ENCODE results near the gene LRPAP1.

The LRPAP1 gene

DNA sequence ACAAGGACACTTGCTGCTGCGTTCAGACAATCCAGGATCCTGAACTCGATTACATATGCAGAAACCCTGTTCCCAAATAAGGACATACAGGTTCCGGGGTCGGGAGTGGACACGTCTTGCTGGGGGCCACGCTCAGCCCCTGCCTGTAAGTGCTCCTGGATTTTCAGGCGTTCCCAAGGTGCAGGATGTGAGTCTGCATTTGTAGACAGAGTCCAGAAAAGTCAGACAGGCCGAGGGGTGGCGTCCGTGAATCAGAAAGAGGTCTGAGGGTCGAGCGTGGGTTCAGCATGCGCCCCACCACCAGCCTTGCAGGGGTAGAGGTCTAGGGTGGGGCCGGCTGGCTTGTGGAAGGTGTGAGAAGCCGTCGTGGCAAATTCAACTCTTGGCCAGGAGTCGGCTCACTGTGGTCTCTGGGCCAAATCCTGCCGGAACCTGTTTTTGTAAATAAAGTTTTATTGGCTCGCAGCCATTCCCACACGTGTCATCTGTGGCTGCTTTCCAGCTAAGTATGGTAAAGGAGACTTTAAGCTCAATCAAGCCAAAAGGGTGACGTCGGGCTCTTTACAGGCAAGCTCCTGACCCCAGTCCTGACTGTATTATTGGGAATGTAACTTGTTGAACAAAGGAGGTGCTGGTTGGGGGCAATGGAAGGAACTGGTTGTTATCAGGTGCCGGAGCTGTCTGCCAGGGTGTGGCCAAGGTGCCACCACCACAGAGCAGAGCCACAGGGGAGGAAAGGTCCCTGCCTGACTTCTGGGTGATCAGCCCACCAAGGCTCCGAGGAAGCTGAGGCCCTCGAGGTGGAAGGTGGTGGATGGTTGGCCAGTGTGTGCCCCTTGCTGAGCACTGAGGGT lies 61.8 kb downstream of the LRPAP1 start:
- no peak overlapping the region for H3K4me3 Mint-ChIP-seq
- H3K27me3 Mint-ChIP-seq, result peaks cover 3% of the 10 kb centered on the region
- H3K36me3 Mint-ChIP-seq, result no peaks in the 10 kb centered on the region
- no peak for ATAC-seq (ENCODE audit: low read depth)
- no peaks in the 10 kb centered on the region for H3K9me3 Mint-ChIP-seq
- H3K27ac Mint-ChIP-seq, result no peak overlapping the region
- DNase-seq (ENCODE audit: low spot score in 2 of 2), result no peak
- H3K4me1 Mint-ChIP-seq, result no peaks in the 10 kb centered on the region

DNA sequence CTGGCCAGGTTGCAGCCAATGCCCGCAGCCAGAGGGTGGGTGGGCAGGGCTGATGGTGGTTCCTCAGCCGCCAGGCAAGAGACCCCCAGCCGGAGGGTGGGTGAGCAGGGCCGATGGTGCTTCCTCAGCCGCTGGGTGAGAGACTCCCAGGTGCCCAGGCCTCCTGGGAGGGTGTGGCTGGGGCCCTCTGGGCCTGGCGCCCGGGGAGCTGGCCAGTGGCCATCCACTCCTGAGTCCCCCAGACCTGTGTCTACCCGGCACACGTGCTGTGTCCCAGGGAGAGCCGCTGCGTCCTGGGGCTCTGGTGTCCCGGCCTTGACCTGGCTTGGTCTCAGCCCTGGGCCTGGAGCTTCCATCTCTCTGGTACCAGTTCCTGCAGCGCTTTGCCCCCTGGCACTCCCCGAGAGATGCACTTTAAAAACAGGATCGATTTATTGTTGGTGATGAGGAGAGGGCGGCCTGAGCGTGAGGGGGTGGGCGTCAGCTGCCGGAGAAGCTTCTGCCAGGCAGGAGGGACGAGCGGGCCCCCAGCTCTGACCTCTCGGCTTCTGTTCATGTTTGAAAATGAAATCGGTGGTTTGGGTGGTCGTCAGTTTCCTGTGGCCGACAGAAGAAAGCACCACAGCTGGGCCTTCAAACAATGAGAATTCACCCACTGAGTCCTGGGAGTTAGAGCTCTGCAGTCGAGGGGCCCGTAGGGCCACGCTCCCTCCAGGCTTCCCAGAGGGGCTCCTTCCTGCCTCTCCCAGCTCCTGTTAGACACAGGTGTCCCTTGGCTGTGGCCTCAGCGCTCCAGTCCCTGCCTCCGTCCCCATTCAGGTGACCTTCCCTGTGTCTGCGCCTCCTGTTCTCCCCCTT lies 62.6 kb downstream of the LRPAP1 start:
- H3K27ac Mint-ChIP-seq, result no peak overlapping the region
- no peaks in the 10 kb centered on the region for H3K4me1 Mint-ChIP-seq
- DNase-seq (ENCODE audit: low spot score in 2 of 2), result no peak
- H3K27me3 Mint-ChIP-seq, result peaks cover 7% of the 10 kb centered on the region
- H3K4me3 Mint-ChIP-seq, result no peak overlapping the region
- no peaks in the 10 kb centered on the region for H3K9me3 Mint-ChIP-seq
- ATAC-seq (ENCODE audit: low read depth), result no peak
- H3K36me3 Mint-ChIP-seq, result no peaks in the 10 kb centered on the region

DNA sequence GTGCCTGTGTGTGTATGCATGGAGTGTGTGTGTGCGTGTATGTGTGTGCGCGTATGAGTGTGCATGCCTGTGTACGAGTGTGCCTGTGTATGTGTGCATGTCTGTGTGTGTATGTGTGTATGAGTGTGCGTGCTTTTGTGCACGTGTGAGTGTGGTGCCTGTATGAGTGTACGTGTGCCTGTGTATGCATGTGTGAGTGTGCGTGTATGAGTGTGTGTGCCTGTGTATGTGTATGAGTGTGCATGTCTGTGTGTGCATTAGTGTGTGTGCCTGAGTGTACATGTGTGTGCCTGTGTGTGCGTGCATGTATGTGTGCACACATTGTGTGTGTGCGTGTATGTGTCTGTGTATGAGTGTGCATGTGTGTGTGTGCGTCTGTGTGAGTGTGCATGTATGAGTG lies 63.4 kb downstream of the LRPAP1 start:
- H3K27ac Mint-ChIP-seq, result no peak overlapping the region
- DNase-seq (ENCODE audit: low spot score in 2 of 2), result no peak
- H3K27me3 Mint-ChIP-seq, result peaks cover 7% of the 10 kb centered on the region
- H3K36me3 Mint-ChIP-seq, result no peaks in the 10 kb centered on the region
- ATAC-seq (ENCODE audit: low read depth), result no peak
- no peak overlapping the region for H3K4me3 Mint-ChIP-seq
- no peaks in the 10 kb centered on the region for H3K9me3 Mint-ChIP-seq
- H3K4me1 Mint-ChIP-seq, result no peaks in the 10 kb centered on the region

- Mint-ChIP-seq H3K4me1 (no peaks in the 10 kb centered on the region), H3K27ac (no peak overlapping the region), H3K36me3 (no peaks in the 10 kb centered on the region), H3K4me3 (no peak overlapping the region), H3K9me3 (no peaks in the 10 kb centered on the region), H3K27me3 (peaks cover 7% of the 10 kb centered on the region)
- DNase-seq (ENCODE audit: low spot score in 2 of 2) (no peak), ATAC-seq (ENCODE audit: low read depth) (no peak)
Measured at GRCh38 chr4:3468154-3468553, 64.1 kb downstream of the LRPAP1 start.

GRCh38 chr4:3467601-3468031 lies 64.6 kb downstream of the LRPAP1 start:
- no peak overlapping the region for H3K4me3 Mint-ChIP-seq
- no peaks in the 10 kb centered on the region for H3K36me3 Mint-ChIP-seq

GRCh38 chr4:3466691-3467600 lies 65.3 kb downstream of the LRPAP1 start:
- peaks cover 8% of the 10 kb centered on the region for H3K4me1 Mint-ChIP-seq
- no peaks in the 10 kb centered on the region for H3K36me3 Mint-ChIP-seq
- H3K9me3 Mint-ChIP-seq, result no peaks in the 10 kb centered on the region
- H3K27ac Mint-ChIP-seq, result no peak overlapping the region
- ATAC-seq (ENCODE audit: low read depth) (no peak), DNase-seq (ENCODE audit: low spot score in 2 of 2) (no peak)
- no peak overlapping the region for H3K4me3 Mint-ChIP-seq
- H3K27me3 Mint-ChIP-seq, result peaks cover 8% of the 10 kb centered on the region

More at GRCh38 chr4:3467601-3468031, 64.6 kb downstream of the LRPAP1 start:
- Mint-ChIP-seq H3K27me3 (peaks cover 7% of the 10 kb centered on the region), H3K27ac (no peak overlapping the region), H3K9me3 (no peaks in the 10 kb centered on the region), H3K4me1 (peaks cover 1% of the 10 kb centered on the region)
- DNase-seq (ENCODE audit: low spot score in 2 of 2) (no peak), ATAC-seq (ENCODE audit: low read depth) (no peak)

- H3K27ac Mint-ChIP-seq, result no peak overlapping the region
- no peak overlapping the region for H3K4me3 Mint-ChIP-seq
- DNase-seq (ENCODE audit: low spot score in 2 of 2) (no peak), ATAC-seq (ENCODE audit: low read depth) (no peak)
- H3K9me3 Mint-ChIP-seq, result no peaks in the 10 kb centered on the region
- no peaks in the 10 kb centered on the region for H3K36me3 Mint-ChIP-seq
- H3K4me1 Mint-ChIP-seq, result peaks cover 9% of the 10 kb centered on the region
- peaks cover 9% of the 10 kb centered on the region for H3K27me3 Mint-ChIP-seq
Measured at GRCh38 chr4:3465698-3466671, 66.2 kb downstream of the LRPAP1 start.

DNA sequence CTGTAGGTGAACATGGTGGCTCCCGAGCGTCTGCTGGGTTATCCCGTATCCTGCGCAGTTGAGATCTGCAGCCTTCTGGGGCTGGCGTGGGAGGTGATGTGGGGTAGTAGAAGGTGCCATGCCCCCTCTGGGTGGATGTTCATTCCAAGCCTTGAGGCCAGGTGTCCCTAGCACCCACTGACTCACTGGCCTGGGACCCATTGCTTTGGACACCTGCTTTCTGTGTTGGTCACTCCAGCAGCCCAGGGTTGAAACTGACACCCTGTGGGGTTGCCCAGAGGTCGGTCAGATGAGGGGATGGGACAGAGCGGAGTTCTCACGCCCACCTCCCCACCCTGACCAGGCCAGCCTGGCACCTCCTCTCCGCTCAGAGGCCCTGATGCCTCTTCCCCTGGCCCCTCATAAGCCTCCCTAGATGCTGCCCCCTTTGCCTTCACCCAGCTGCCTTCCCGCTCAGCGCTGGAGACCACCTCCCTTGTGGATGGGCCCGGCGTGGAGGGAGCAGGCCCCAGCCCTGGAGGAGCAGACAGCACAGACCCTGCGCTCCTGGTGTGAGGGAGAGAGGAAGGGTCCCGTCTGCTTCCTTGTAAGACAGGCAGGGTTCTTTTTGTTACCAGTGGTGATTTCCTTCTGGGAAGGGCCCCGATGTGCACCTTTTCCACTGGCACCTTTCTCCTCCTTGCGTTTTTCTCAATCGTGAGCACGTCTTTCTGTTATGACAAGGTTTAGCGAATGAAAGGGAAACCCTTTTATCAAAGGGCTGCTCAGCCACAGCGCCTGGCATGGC lies 67.1 kb downstream of the LRPAP1 start:
- no peak for DNase-seq (ENCODE audit: low spot score in 2 of 2)
- peaks cover 9% of the 10 kb centered on the region for H3K4me1 Mint-ChIP-seq

GRCh38 chr4:3464349-3464905 lies 67.8 kb downstream of the LRPAP1 start:
- H3K9me3 Mint-ChIP-seq, result peaks cover 2% of the 10 kb centered on the region
- peaks cover 9% of the 10 kb centered on the region for H3K4me1 Mint-ChIP-seq
- ATAC-seq (ENCODE audit: low read depth), result no peak
- no peak for DNase-seq (ENCODE audit: low spot score in 2 of 2)
- H3K36me3 Mint-ChIP-seq, result no peaks in the 10 kb centered on the region
- H3K4me3 Mint-ChIP-seq, result peak overlapping the region; percentile 14
- no peak overlapping the region for H3K27ac Mint-ChIP-seq
- peaks cover 12% of the 10 kb centered on the region for H3K27me3 Mint-ChIP-seq

More for the DNA sequence above, 67.1 kb downstream of the LRPAP1 start:
- H3K9me3 Mint-ChIP-seq, result peaks cover 1% of the 10 kb centered on the region
- ATAC-seq (ENCODE audit: low read depth), result no peak
- H3K36me3 Mint-ChIP-seq, result no peaks in the 10 kb centered on the region
- H3K27me3 Mint-ChIP-seq, result peaks cover 9% of the 10 kb centered on the region
- no peak overlapping the region for H3K27ac Mint-ChIP-seq
- H3K4me3 Mint-ChIP-seq, result no peak overlapping the region

- no peak overlapping the region for H3K27ac Mint-ChIP-seq
- DNase-seq (ENCODE audit: low spot score in 2 of 2) (no peak), ATAC-seq (ENCODE audit: low read depth) (no peak)
- peaks cover 2% of the 10 kb centered on the region for H3K9me3 Mint-ChIP-seq
- no peaks in the 10 kb centered on the region for H3K36me3 Mint-ChIP-seq
- peaks cover 9% of the 10 kb centered on the region for H3K4me1 Mint-ChIP-seq
- peaks cover 12% of the 10 kb centered on the region for H3K27me3 Mint-ChIP-seq
- H3K4me3 Mint-ChIP-seq, result no peak overlapping the region
Measured at GRCh38 chr4:3463556-3464348, 68.5 kb downstream of the LRPAP1 start.

GRCh38 chr4:3462790-3463415 lies 69.3 kb downstream of the LRPAP1 start, which contains the start of gene DOK7:
Gene DOK7 (plus strand): TSS chr4:3463306. CDS start chr4:3463376, 70 bp downstream.
- H3K27ac Mint-ChIP-seq, result no peak within 1 kb of the TSS
- H3K4me3 Mint-ChIP-seq, result peak within 1 kb of the TSS; percentile 70
- H3K36me3 Mint-ChIP-seq, result peaks cover under 1% of the 10 kb centered on the region
- peaks cover 9% of the 10 kb centered on the region for H3K4me1 Mint-ChIP-seq
- DNase-seq (ENCODE audit: low spot score in 2 of 2) (no peak), ATAC-seq (ENCODE audit: low read depth) (peak; percentile 22)
- H3K9me3 Mint-ChIP-seq, result peaks cover 2% of the 10 kb centered on the region
- peaks cover 12% of the 10 kb centered on the region for H3K27me3 Mint-ChIP-seq

Measured in memory B cell (primary cell).